Activated CD4-positive, alpha-beta T cell treated with anti-CD3 and anti-CD28 coated beads, Interleukin-2, amount 10 ng/mL, durations not matched to agents 7 days and 5 days (primary cell): ENCODE results near the gene GIMAP8. TPM values are rescaled to one million over a fixed set of nuclear protein-coding genes. Genes with fewer than 3 reads are reported as not detected.

Source experiments
- CTCF ChIA-PET: fragments of 350-600 bp; sonication (Branson Sonifier 250); formaldehyde crosslinking; loops from one replicate; lab custom pipeline; 2021; ENCODE audit warnings: antibody characterized with exemption; lab: Charles Lee
- POLR2A ChIA-PET: fragments of 350-600 bp; sonication (Branson Sonifier 250); formaldehyde crosslinking; loops from one replicate; lab custom pipeline; 2021; ENCODE audit warnings: antibody characterized with exemption; lab: Charles Lee
- DNase-seq: peaks from one replicate; pipeline ENCODE4 v3.0.0-alpha.2; 2020
- H3K27ac Mint-ChIP-seq: one replicate; pipeline ENCODE4 v1.8.0; 2021; ENCODE audit warnings: mild to moderate bottlenecking, moderate library complexity, mixed read lengths
- H3K27me3 Mint-ChIP-seq: one replicate; pipeline ENCODE4 v1.8.0; 2021; ENCODE audit warnings: mixed read lengths
- H3K36me3 Mint-ChIP-seq: one replicate; pipeline ENCODE4 v1.8.0; 2021; ENCODE audit warnings: low read depth, mixed read lengths
- H3K4me1 Mint-ChIP-seq: one replicate; pipeline ENCODE4 v1.8.0; 2021; ENCODE audit warnings: mixed read lengths
- H3K4me3 Mint-ChIP-seq: one replicate; pipeline ENCODE4 v1.8.0; 2021; ENCODE audit warnings: mild to moderate bottlenecking, moderate library complexity, mixed read lengths
- H3K9me3 Mint-ChIP-seq: one replicate; pipeline ENCODE4 v1.8.0; 2021; ENCODE audit warnings: mixed read lengths
- total RNA-seq, 2 experiments: library from RNA; stranded (reverse); gene quantifications; one replicate each; pipeline ENCODE4 v1.2.3, GENCODE V29; 2021

The GIMAP8 gene
- 10 to 100 TPM; 35.9 to 36.3 TPM for total RNA-seq

DNA sequence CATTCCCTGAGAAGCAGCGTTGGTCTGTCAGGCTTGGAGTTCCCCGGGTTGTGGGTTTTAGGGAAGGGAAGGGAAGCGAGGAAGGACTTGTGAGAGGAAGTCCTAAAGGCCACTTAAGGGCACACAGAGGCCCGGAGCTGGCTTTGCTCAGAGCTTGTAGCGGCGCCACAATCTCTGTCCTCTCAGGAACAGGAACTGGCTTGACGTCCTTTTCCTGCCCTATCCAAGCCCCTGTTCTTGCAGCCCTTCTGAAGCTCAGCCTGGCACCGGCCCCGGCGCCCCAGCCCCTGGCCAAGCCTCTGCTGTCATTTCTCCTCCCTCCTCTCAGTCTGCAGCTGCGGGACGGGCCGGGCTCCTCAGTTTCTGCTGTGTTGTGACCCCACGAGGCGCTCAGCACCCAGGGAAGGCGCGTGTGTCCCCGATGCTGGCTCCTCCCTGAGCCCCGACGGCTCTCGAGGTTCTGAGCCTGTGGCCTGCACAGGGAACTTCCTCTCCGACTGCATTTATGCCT is at the start of gene GIMAP8:
Gene GIMAP8, plus strand, starts transcription at position 140 of the 511 bp plus-strand sequence. CDS start 16,069 bp downstream, outside the sequence.
- H3K27me3 Mint-ChIP-seq: no peaks in the 10 kb centered on the region
- H3K4me3 Mint-ChIP-seq: peak within 1 kb of the TSS; percentile 97
- peak; percentile 75 for DNase-seq
- peaks cover 68% of the 10 kb centered on the region for H3K4me1 Mint-ChIP-seq
- POLR2A ChIA-PET: interaction anchor here (0.6 to 3.2 kb wide), 9 partner anchors 31 to 304 kb away, joined by 3 to 45 read pairs (median 4); partner anchors contain the start of genes GIMAP4 and GIMAP7
- H3K27ac Mint-ChIP-seq: peak within 1 kb of the TSS; percentile 93
- CTCF ChIA-PET: interaction anchor here (0.6 to 3.3 kb wide), 12 partner anchors 9 to 312 kb away, joined by 3 to 27 read pairs (median 3); partner anchors contain the start of genes GIMAP1 and GIMAP4
- peaks cover 13% of the 10 kb centered on the region for H3K9me3 Mint-ChIP-seq
- peaks cover 44% of the 10 kb centered on the region for H3K36me3 Mint-ChIP-seq

DNA sequence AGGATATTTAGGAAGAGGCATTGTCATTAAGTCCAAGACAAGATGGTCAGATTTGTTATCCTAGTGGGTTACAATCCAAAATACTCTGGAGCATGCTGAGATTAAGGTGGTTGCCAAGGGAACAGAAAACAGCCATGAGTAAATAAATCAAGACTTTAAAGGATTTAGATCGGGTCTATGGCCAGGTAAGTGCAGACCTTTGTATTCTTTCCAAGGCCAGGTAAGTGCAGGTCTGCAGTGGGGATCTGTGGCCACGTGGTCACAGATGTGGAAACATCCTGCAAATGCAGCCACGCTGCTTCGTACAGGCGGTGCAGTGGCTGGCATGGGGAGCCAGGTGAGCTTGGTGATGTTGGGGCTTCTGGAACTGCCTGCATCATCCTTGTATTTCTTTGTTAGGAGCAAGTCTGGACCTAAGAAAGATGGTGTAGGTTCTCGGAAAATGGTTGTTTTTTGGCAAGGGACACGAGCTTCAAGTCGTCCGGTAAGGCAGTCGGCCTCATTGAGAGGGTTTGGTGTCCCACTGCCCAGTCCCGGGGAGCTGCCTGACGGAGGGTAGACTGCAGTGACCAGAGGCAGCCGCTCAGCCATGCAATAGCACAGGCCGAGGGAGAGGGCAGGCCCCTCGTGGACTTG is 49.5 kb upstream of the GIMAP8 start:
- CTCF ChIA-PET: interaction anchor here (0.7 to 1.7 kb wide), 4 partner anchors 14 to 48 kb away, joined by 3 to 7 read pairs (median 3); no protein-coding TSS in a partner anchor
- Mint-ChIP-seq H3K9me3 (no peaks in the 10 kb centered on the region), H3K4me1 (peaks cover 21% of the 10 kb centered on the region), H3K36me3 (peaks cover 3% of the 10 kb centered on the region), H3K27ac (no peak overlapping the region), H3K4me3 (no peak overlapping the region), H3K27me3 (no peaks in the 10 kb centered on the region)
- no peak for DNase-seq
- POLR2A ChIA-PET: no interaction called here

DNA sequence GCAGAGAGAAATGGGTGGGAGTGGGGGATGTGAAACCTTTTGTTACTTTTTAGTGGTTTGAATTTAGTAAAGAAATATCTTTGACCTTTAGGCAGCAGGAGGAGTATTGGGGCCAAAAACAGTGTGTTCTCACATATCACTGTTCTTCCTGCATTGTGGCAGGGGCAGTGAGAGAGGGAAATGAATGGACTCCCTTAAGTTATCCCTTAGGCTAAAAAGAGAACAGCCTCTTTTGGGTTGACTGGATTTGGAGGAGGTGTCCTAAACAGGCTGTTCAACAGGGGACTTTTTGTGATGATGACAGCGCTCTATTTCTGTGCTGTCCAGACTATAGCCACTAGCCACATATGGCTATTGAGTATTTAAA is 49.0 kb upstream of the GIMAP8 start:
- ChIA-PET POLR2A (no interaction called here), CTCF (interaction anchor here (0.7 to 2.0 kb wide), 4 partner anchors 17 to 48 kb away, joined by 3 to 7 read pairs (median 4); no protein-coding TSS in a partner anchor)

DNA sequence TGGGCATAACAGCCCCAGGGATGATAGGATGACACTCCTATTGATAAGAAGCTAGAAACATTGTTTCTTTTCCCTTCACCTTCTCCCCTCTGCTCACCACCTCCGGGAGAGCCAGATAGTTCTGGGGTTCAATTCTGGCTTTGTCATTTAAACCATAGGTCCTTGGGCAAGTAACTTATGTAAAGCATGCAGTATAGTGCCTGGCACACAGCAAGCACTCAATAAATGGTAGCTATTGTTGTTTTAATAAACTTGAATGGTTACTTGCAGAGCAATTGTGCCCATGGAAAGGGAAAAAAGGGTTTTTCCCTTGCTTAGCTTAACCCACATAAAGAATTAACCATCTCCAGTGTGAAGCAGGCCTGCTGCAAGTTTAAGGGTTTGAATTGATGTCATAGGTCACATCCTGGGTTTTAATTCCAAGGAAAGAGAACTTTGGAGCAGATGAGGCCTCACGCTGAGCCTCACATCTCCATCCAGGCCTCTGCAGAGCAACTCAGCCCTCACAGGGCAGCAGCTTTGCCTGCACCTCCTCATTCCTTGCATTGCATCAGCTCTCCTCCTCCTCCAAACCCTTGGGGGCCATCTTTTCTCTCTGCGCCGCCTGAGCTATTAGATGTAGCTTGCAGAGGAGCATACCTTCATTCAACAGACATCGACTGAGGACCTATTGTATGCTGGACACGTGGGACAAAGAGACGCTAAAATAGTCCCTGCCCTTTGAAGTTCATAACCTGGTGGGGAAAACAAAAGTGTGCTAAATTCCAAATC is 48.4 kb upstream of the GIMAP8 start:
- no peaks in the 10 kb centered on the region for H3K27me3 Mint-ChIP-seq
- H3K9me3 Mint-ChIP-seq: no peaks in the 10 kb centered on the region
- CTCF ChIA-PET: interaction anchor here (1.2 to 2.0 kb wide), 5 partner anchors 16 to 49 kb away, joined by 3 to 7 read pairs (median 3); no protein-coding TSS in a partner anchor
- peaks cover 30% of the 10 kb centered on the region for H3K4me1 Mint-ChIP-seq
- POLR2A ChIA-PET: no interaction called here
- H3K36me3 Mint-ChIP-seq: peaks cover 4% of the 10 kb centered on the region
- H3K4me3 Mint-ChIP-seq: no peak overlapping the region
- no peak for DNase-seq
- no peak overlapping the region for H3K27ac Mint-ChIP-seq

More for the DNA sequence above, 49.0 kb upstream of the GIMAP8 start:
- Mint-ChIP-seq H3K4me3 (no peak overlapping the region), H3K4me1 (peaks cover 26% of the 10 kb centered on the region), H3K27ac (no peak overlapping the region), H3K27me3 (no peaks in the 10 kb centered on the region), H3K36me3 (peaks cover 3% of the 10 kb centered on the region), H3K9me3 (no peaks in the 10 kb centered on the region)
- no peak for DNase-seq

DNA sequence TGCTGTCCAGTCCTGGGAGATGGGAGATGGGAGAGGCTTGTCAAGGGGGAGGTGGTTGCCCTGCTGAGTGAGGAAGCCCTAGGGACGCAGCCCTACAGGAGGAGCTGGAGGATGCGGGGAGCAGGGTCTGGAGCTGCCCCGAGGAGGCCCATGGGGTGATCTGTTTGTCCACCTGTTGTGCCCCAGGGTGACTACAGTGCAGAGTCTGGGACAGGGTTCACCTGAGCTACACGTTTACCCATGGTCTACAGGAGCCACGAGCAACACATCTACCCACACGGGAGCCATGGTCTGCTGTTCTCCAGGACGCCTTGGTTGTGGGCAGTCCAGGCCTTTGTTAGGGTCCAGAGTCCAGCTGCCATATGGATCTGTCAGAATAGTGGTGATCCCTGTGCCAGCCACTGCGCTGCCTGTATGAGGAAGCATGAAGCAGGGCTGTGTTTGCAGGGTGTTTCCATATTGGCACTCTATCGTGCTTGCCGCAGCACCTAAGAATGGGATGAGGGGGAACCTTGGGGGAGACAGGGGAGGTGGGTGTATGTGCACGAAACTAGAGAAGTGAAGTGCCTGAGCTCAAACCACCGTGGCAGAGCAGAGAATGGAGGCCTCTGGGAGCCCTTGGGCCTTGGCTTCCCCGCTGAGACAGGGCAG is 47.6 kb upstream of the GIMAP8 start:
- ChIA-PET POLR2A (no interaction called here), CTCF (interaction anchor here (0.6 to 2.1 kb wide), 5 partner anchors 15 to 912 kb away, joined by 3 to 5 read pairs (median 4); no protein-coding TSS in a partner anchor)
- Mint-ChIP-seq H3K27ac (peak overlapping the region; percentile 68), H3K27me3 (no peaks in the 10 kb centered on the region), H3K4me3 (no peak overlapping the region), H3K4me1 (peaks cover 32% of the 10 kb centered on the region), H3K9me3 (no peaks in the 10 kb centered on the region), H3K36me3 (peaks cover 6% of the 10 kb centered on the region)
- DNase-seq: no peak

DNA sequence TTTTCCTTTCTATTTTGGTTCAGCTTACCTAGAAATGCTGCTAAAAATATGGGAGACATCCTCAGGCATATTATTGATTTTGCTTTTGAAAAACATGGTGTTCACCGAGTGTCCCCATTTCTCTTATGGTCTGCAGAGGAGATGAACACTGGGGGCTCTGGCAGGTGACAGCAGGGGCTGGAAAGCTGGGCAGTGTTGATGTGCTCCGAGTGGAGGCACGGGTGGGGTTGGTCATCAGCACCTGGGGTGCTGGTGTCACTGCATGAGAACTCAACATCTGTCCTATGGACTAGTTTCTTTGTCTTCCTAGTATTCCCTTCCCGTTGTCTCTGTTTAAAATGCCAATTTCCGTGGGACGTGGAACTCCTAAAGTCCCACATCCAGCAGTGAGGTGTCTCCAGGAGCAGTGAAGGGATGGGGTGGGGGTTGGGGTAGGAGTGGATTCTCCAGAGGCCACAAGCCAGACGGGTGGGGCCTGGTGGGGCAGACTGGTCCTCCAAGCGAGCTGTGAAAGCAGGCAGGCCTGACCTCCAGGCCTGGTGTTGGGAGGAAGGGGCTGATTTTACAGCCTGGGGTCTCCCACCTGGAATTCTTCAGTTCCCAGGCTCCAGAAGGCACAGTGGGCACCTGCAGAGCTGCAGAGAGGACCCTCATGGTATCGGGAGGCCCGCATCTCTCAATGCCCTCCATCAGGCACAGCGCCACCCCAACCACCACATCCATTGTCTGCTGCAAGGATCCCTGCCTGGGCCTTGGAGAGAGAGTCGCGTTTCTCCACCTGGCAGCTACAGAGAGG is 46.9 kb upstream of the GIMAP8 start:
- no peak for DNase-seq
- no peaks in the 10 kb centered on the region for H3K9me3 Mint-ChIP-seq
- H3K36me3 Mint-ChIP-seq: peaks cover 10% of the 10 kb centered on the region
- POLR2A ChIA-PET: interaction anchor here (0.6 to 0.8 kb wide), 2 partner anchors 52 to 352 kb away, joined by 3 read pairs; no protein-coding TSS in a partner anchor
- H3K27ac Mint-ChIP-seq: peak overlapping the region; percentile 89
- peaks cover 35% of the 10 kb centered on the region for H3K4me1 Mint-ChIP-seq
- CTCF ChIA-PET: interaction anchor here (0.6 to 2.1 kb wide), 7 partner anchors 11 to 911 kb away, joined by 3 to 6 read pairs (median 4); no protein-coding TSS in a partner anchor
- H3K27me3 Mint-ChIP-seq: no peaks in the 10 kb centered on the region
- peak overlapping the region; percentile 94 for H3K4me3 Mint-ChIP-seq

DNA sequence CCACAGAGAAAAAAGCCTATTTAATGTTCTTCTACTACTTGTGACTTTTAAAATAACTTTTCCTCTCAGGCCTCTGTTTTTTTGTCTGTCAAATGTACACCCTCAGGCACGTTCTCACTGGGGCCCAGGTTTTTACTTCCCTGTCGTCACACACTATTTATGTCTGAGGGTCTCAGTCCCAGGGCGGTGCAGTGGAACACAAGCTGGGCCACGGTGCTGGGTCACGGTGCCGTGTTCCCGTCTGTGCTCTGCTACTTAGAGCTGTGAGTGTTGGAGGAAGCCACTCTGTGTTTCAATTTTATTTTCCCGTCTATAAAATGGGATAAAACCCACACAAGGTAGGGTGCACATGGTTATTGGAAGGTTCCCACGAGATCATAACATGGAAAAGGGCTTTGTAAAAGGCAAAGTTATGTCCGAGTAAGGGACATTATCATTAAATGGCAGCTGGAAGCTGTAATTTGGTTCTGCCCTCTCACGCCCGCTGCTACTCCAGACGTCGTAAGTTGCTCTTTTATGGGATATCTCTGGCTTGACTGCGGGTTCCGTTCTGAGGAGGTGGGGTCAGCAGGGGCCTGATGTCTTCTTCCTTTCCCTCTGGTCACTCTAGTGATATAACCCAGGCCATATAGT is 46.1 kb upstream of the GIMAP8 start:
- DNase-seq: no peak
- ChIA-PET POLR2A (interaction anchor here (0.6 to 0.8 kb wide), 2 partner anchors 52 to 351 kb away, joined by 3 read pairs; no protein-coding TSS in a partner anchor), CTCF (interaction anchor here (0.8 to 2.1 kb wide), 7 partner anchors 11 to 82 kb away, joined by 3 to 6 read pairs (median 3); no protein-coding TSS in a partner anchor)
- peaks cover 17% of the 10 kb centered on the region for H3K36me3 Mint-ChIP-seq
- no peaks in the 10 kb centered on the region for H3K9me3 Mint-ChIP-seq
- peak overlapping the region; percentile 94 for H3K4me3 Mint-ChIP-seq
- H3K27me3 Mint-ChIP-seq: no peaks in the 10 kb centered on the region
- peak overlapping the region; percentile 89 for H3K27ac Mint-ChIP-seq
- peaks cover 38% of the 10 kb centered on the region for H3K4me1 Mint-ChIP-seq

DNA sequence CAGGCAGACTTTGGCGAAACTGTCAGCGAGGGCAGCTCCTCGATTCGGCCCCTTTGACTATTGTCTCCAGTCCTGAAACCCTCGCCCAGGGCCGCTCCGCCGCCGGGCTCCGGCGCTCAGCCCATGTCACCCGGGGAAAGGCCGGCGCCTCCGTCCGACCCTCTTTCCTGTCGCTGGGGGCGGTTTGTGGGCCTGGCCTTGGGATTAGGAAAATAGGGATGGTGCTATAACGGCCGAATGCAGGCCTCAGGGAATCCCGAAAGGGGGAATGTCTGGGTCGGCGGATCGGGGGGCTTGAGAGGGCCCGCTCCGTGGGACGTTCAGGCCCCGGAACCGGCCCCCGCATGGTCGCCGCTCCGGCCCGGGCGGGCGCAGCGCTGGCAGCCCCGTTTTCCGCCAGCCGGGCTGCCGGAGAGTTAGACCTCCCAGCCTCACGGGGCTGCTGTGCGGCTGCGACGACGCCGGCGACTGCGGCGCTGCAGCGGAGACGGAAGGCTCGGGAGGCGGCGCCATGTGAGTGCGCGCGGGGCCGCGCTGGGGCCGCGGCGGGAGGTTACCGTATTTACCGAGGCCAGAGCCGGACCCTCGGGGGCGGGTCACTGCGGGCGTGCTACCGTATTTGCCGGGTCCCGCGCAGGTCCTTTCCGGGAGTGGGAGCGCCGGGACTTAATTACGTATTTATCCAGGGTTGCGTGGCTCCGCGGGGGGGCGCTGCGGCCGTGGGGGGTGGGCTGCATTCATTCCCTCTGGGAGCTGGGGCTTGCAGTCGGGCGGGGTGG is 45.4 kb upstream of the GIMAP8 start:
- CTCF ChIA-PET: interaction anchor here (0.8 to 3.3 kb wide), 12 partner anchors 12 to 311 kb away, joined by 3 to 16 read pairs (median 4); partner anchors contain the start of gene GIMAP1
- peak overlapping the region; percentile 95 for H3K27ac Mint-ChIP-seq
- peaks cover 38% of the 10 kb centered on the region for H3K4me1 Mint-ChIP-seq
- POLR2A ChIA-PET: interaction anchor here (0.8 kb wide), 1 partner anchor 351 kb away, joined by 3 read pairs; no protein-coding TSS in a partner anchor
- peaks cover 22% of the 10 kb centered on the region for H3K36me3 Mint-ChIP-seq
- DNase-seq: peak; percentile 79
- H3K4me3 Mint-ChIP-seq: peak overlapping the region; percentile 94
- no peaks in the 10 kb centered on the region for H3K27me3 Mint-ChIP-seq
- no peaks in the 10 kb centered on the region for H3K9me3 Mint-ChIP-seq

DNA sequence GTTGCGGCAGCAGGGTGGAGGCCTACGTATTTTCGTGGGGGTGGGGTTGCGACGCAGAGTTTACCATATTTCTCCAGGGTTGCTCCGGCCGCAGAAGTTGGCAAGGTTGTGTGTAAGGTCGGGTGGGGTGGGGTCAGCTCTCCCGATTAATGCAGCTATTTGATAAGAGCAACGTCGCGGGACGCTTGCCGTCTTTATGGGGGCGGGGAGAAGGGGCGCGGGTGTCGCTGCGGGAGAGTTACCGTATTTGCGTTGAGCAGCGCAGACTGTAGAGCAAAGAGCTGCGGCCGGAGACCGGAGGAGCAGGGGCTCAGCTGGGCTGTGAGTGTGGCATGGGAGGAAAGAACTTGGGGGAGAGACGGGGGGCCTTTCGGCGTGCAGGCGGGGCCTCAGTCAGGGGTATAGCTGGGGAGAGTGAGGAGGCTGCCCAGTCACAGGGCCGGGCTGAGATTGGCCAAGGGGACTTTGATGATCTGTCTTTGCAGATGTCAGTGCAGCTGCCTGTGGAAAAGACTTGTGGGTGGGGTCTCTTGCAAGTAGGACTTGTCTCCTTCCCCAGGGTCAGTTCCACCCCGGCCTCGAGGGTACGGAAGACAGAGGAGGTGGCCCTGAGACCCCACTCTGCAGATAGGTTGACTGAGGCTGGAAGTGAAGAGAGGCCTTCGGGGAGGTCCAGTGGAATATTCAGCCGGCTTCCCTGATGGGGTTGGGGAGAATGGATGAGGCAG is 44.7 kb upstream of the GIMAP8 start:
- H3K36me3 Mint-ChIP-seq: peaks cover 25% of the 10 kb centered on the region
- DNase-seq: peak; percentile 59
- CTCF ChIA-PET: interaction anchor here (0.6 to 3.3 kb wide), 16 partner anchors 9 to 310 kb away, joined by 3 to 16 read pairs (median 4); partner anchors contain the start of genes GIMAP1 and GIMAP7
- H3K4me3 Mint-ChIP-seq: peak overlapping the region; percentile 94
- POLR2A ChIA-PET: no interaction called here
- peaks cover 38% of the 10 kb centered on the region for H3K4me1 Mint-ChIP-seq
- no peaks in the 10 kb centered on the region for H3K9me3 Mint-ChIP-seq
- no peaks in the 10 kb centered on the region for H3K27me3 Mint-ChIP-seq
- peak overlapping the region; percentile 95 for H3K27ac Mint-ChIP-seq

DNA sequence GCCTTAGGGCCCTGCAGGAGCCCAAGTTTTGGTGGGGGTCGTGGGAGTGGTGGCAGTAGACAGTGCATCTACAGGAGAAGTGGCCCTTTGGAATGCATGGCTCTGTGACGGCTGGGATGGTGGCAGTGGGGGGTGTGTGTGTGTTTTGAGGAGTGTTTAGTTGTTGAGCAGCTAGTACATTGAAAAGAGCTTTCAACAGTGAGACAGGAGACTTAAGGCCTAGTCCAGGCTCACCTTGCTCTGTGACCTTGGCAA is 44.2 kb upstream of the GIMAP8 start:
- DNase-seq: peak; percentile 15
- peak overlapping the region; percentile 94 for H3K4me3 Mint-ChIP-seq

More for the DNA sequence above, 44.2 kb upstream of the GIMAP8 start:
- Mint-ChIP-seq H3K4me1 (peaks cover 38% of the 10 kb centered on the region), H3K9me3 (no peaks in the 10 kb centered on the region), H3K36me3 (peaks cover 28% of the 10 kb centered on the region), H3K27ac (peak overlapping the region; percentile 95), H3K27me3 (no peaks in the 10 kb centered on the region)
- ChIA-PET CTCF (interaction anchor here (0.6 to 3.3 kb wide), 15 partner anchors 9 to 310 kb away, joined by 3 to 16 read pairs (median 4); partner anchors contain the start of genes GIMAP1 and GIMAP7), POLR2A (interaction anchor here (0.7 kb wide), 1 partner anchor 454 kb away, joined by 3 read pairs; no protein-coding TSS in a partner anchor)
